Trophoblast cell (in vitro differentiated cells and primary cell): ENCODE results near the gene RUSF1.
"Not testable (repeated sequence)": the region's sequence is repeated elsewhere in the genome, so short reads cannot be mapped to it uniquely, and the experiment has no call there.

ENCODE experiments used
- DNase-seq, 2 donors: peaks; one replicate each; pipeline ENCODE4 v3.0.0-alpha.2; 2016
- H2AFZ ChIP-seq: 2 replicates; pipeline ENCODE4 v1.6.1; 2013; ENCODE audit warnings: low read length, moderate library complexity, mild to moderate bottlenecking; ENCODE audit not compliant: insufficient read depth, poor library complexity
- H2AK5ac ChIP-seq: 2 replicates; pipeline ENCODE4 v1.6.1; 2013; ENCODE audit warnings: mild to moderate bottlenecking, low read length
- H2BK120ac ChIP-seq: 2 replicates; pipeline ENCODE4 v1.6.1; 2013; ENCODE audit warnings: low read length, mild to moderate bottlenecking, moderate library complexity; ENCODE audit not compliant: insufficient read depth, poor library complexity
- H2BK12ac ChIP-seq: 2 replicates; pipeline ENCODE4 v1.6.1; 2013; ENCODE audit warnings: mild to moderate bottlenecking, low read length, moderate library complexity
- H2BK5ac ChIP-seq: 2 replicates; pipeline ENCODE4 v1.6.1; 2013; ENCODE audit warnings: low read length, low read depth, moderate library complexity, mild to moderate bottlenecking; ENCODE audit not compliant: poor library complexity
- H3K14ac ChIP-seq: 2 replicates; pipeline ENCODE4 v1.6.1; 2013; ENCODE audit warnings: mild to moderate bottlenecking, low read length
- H3K18ac ChIP-seq: 2 replicates; pipeline ENCODE4 v1.6.1; 2013; ENCODE audit warnings: mild to moderate bottlenecking, low read length
- H3K23ac ChIP-seq: 2 replicates; pipeline ENCODE4 v1.6.1; 2013; ENCODE audit warnings: low read length
- H3K27ac ChIP-seq: 2 replicates; pipeline ENCODE4 v1.5.1; 2013; ENCODE audit warnings: low read depth, mild to moderate bottlenecking, inconsistent platforms, low read length, moderate library complexity
- H3K27me3 ChIP-seq: 2 replicates; pipeline ENCODE4 v1.6.1; 2013; ENCODE audit warnings: inconsistent platforms, mild to moderate bottlenecking, low read length, moderate library complexity; ENCODE audit not compliant: insufficient read depth
- H3K36me3 ChIP-seq, 2 experiments: 1 replicate in 1 of 2; 2 replicates in 1 of 2; pipeline ENCODE4 v1.6.1; 2013; ENCODE audit warnings: low read length in 2 of 2, mild to moderate bottlenecking in 2 of 2, moderate library complexity in 1 of 2; ENCODE audit not compliant: insufficient read depth in 2 of 2, control insufficient read depth in 1 of 2
- H3K4ac ChIP-seq: 2 replicates; pipeline ENCODE4 v1.6.1; 2013; ENCODE audit warnings: low read depth, mild to moderate bottlenecking, low read length, moderate library complexity
- H3K4me1 ChIP-seq, 2 experiments: 1 replicate in 1 of 2; 2 replicates in 1 of 2; pipeline ENCODE4 v1.6.1; 2013; ENCODE audit warnings: low read length in 2 of 2, mild to moderate bottlenecking in 2 of 2, moderate library complexity in 1 of 2; ENCODE audit not compliant: insufficient read depth in 2 of 2, control insufficient read depth in 1 of 2
- H3K4me2 ChIP-seq: 2 replicates; pipeline ENCODE4 v1.6.1; 2013; ENCODE audit warnings: inconsistent platforms, mild to moderate bottlenecking, low read length, moderate library complexity
- H3K4me3 ChIP-seq: 2 replicates; pipeline ENCODE4 v1.5.1; 2013; ENCODE audit warnings: mild to moderate bottlenecking, low read depth, low read length, inconsistent platforms
- H3K79me1 ChIP-seq: one replicate; pipeline ENCODE4 v1.6.1; 2013; ENCODE audit warnings: low read length
- H3K79me2 ChIP-seq: 2 replicates; pipeline ENCODE4 v1.6.1; 2013; ENCODE audit warnings: low read length, mild to moderate bottlenecking; ENCODE audit not compliant: control insufficient read depth, insufficient read depth, poor library complexity
- H3K9ac ChIP-seq: 2 replicates; pipeline ENCODE4 v1.6.1; 2013; ENCODE audit warnings: mild to moderate bottlenecking, low read length
- H3K9me3 ChIP-seq: 2 replicates; pipeline ENCODE4 v1.6.1; 2013; ENCODE audit warnings: low read depth, mild to moderate bottlenecking, control low read depth, inconsistent platforms, low read length; ENCODE audit not compliant: insufficient read depth
- H4K12ac ChIP-seq: 2 replicates; pipeline ENCODE4 v1.6.1; 2013; ENCODE audit warnings: low read depth, mild to moderate bottlenecking, low read length, moderate library complexity
- H4K8ac ChIP-seq: 2 replicates; pipeline ENCODE4 v1.6.1; 2013; ENCODE audit warnings: low read depth, mild to moderate bottlenecking, low read length, moderate library complexity
- H4K91ac ChIP-seq: one replicate; pipeline ENCODE4 v1.6.1; 2013; ENCODE audit warnings: low read depth, mild to moderate bottlenecking, low read length, moderate library complexity
- WGBS: extraction: QIAGEN DNeasy Blood & Tissue Kit; methylation state at CpG from one replicate; pipeline ENCODE4 v1.1.7; 2013; ENCODE audit warnings: missing lambda C conversion rate; ENCODE audit not compliant: insufficient read length, insufficient coverage; ENCODE audit errors: extremely low coverage; 5-methylcytosine and 5-hydroxymethylcytosine counted together

Gene RUSF1

GRCh38 chr16:31484048-31484447 lies 24.1 kb downstream of the RUSF1 start:
- not testable (repeated sequence) for H2BK12ac ChIP-seq, H3K79me1 ChIP-seq, H4K91ac ChIP-seq, H4K8ac ChIP-seq, H2BK120ac ChIP-seq, H3K79me2 ChIP-seq, H4K12ac ChIP-seq, H3K23ac ChIP-seq, H3K9ac ChIP-seq, H3K27ac ChIP-seq, H3K14ac ChIP-seq, H3K4me3 ChIP-seq, H3K36me3 ChIP-seq, H3K4me2 ChIP-seq, H2BK5ac ChIP-seq, H3K9me3 ChIP-seq, H3K4ac ChIP-seq, H2AFZ ChIP-seq, H2AK5ac ChIP-seq, H3K18ac ChIP-seq, DNase-seq
- Histone ChIP-seq H3K4me1 (peaks cover 7 to 14% of the 10 kb centered on the region in 2 experiments), H3K27me3 (peaks cover 32% of the 10 kb centered on the region)
- WGBS: no CpG with 5 or more reads among the region's 4 CpGs

GRCh38 chr16:31483081-31483480 lies 25.1 kb downstream of the RUSF1 start, which contains the start of gene SLC5A2:
TSS of gene SLC5A2 (plus strand) at chr16:31483123. CDS start at chr16:31483137, 14 bp downstream.
- Histone ChIP-seq H2BK120ac (no peak within 1 kb of the TSS), H3K9ac (peak within 1 kb of the TSS; percentile 5), H2BK12ac (no peak within 1 kb of the TSS), H3K27me3 (peaks cover 23% of the 10 kb centered on the region), H3K4me1 (peaks cover 2 to 10% of the 10 kb centered on the region in 2 experiments), H4K12ac (no peak within 1 kb of the TSS), H3K18ac (no peak within 1 kb of the TSS), H3K79me1 (no peaks in the 10 kb centered on the region), H2BK5ac (no peak within 1 kb of the TSS), H4K91ac (no peak within 1 kb of the TSS), H3K4ac (no peak within 1 kb of the TSS), H3K4me2 (no peak within 1 kb of the TSS), H3K36me3 (no peaks in the 10 kb centered on the region), H3K4me3 (no peak within 1 kb of the TSS), H2AK5ac (no peak within 1 kb of the TSS), H3K23ac (no peak within 1 kb of the TSS), H4K8ac (no peak within 1 kb of the TSS), H3K79me2 (no peaks in the 10 kb centered on the region), H2AFZ (no peak within 1 kb of the TSS), H3K14ac (no peak within 1 kb of the TSS), H3K27ac (no peak within 1 kb of the TSS), H3K9me3 (peaks cover 2% of the 10 kb centered on the region)
- DNase-seq: no peak
- WGBS: no CpG with 5 or more reads among the region's 4 CpGs

GRCh38 chr16:31480851-31481536 lies 27.2 kb downstream of the RUSF1 start:
- Histone ChIP-seq H3K4me3 (no peak overlapping the region), H2BK120ac (no peak overlapping the region), H2BK5ac (no peak overlapping the region), H3K14ac (no peak overlapping the region), H3K27ac (no peak overlapping the region), H3K4me1 (peaks cover 11 to 14% of the 10 kb centered on the region in 2 experiments), H3K9ac (no peak overlapping the region), H4K12ac (no peak overlapping the region), H2AFZ (no peak overlapping the region), H4K91ac (no peak overlapping the region), H3K79me2 (peaks cover 2% of the 10 kb centered on the region), H3K79me1 (peaks cover 3% of the 10 kb centered on the region), H3K4ac (no peak overlapping the region), H3K9me3 (peaks cover 4% of the 10 kb centered on the region), H3K4me2 (no peak overlapping the region), H4K8ac (no peak overlapping the region), H2AK5ac (no peak overlapping the region), H2BK12ac (no peak overlapping the region), H3K36me3 (peaks cover 6 to 7% of the 10 kb centered on the region in 2 experiments), H3K18ac (no peak overlapping the region), H3K27me3 (peaks cover 10% of the 10 kb centered on the region), H3K23ac (no peak overlapping the region)
- DNase-seq: no peak
- whole genome bisulfite sequencing: no CpG with 5 or more reads among the region's 7 CpGs

GRCh38 chr16:31479751-31480150 lies 28.4 kb downstream of the RUSF1 start:
- no peak overlapping the region for H3K4ac ChIP-seq
- no peak overlapping the region for H2BK12ac ChIP-seq
- no peak overlapping the region for H3K18ac ChIP-seq
- no peak overlapping the region for H3K14ac ChIP-seq
- peaks cover 2% of the 10 kb centered on the region for H3K79me2 ChIP-seq
- H3K4me3 ChIP-seq: no peak overlapping the region
- no peak overlapping the region for H3K9ac ChIP-seq
- H3K4me2 ChIP-seq: no peak overlapping the region
- H3K36me3 ChIP-seq: peaks cover 8 to 12% of the 10 kb centered on the region in 2 experiments
- H2BK5ac ChIP-seq: no peak overlapping the region
- WGBS: no CpG with 5 or more reads among the region's 9 CpGs
- H2AFZ ChIP-seq: no peak overlapping the region
- no peak overlapping the region for H4K91ac ChIP-seq
- H3K79me1 ChIP-seq: peaks cover 3% of the 10 kb centered on the region
- peaks cover 4% of the 10 kb centered on the region for H3K9me3 ChIP-seq
- peaks cover 11 to 14% of the 10 kb centered on the region in 2 experiments for H3K4me1 ChIP-seq
- no peak overlapping the region for H2BK120ac ChIP-seq
- H4K8ac ChIP-seq: no peak overlapping the region
- H3K27me3 ChIP-seq: peaks cover 10% of the 10 kb centered on the region
- no peak overlapping the region for H4K12ac ChIP-seq
- no peak for DNase-seq
- H2AK5ac ChIP-seq: no peak overlapping the region
- H3K23ac ChIP-seq: no peak overlapping the region
- no peak overlapping the region for H3K27ac ChIP-seq
